Measurements from ENCODE around the gene ATP4A. TPM values are rescaled to one million over a fixed set of nuclear protein-coding genes. Genes with fewer than 3 reads are reported as not detected.
"Not testable (repeated sequence)": the region's sequence is repeated elsewhere in the genome, so short reads cannot be mapped to it uniquely, and the experiment has no call there.

The ATP4A gene
- total and polyA plus RNA-seq, 8 donors: 9.8 to 890 (median 301) TPM

GRCh38 chr19:35609851-35610353 is 46.4 kb upstream of the ATP4A start:
- Histone ChIP-seq H3K36me3 (peaks cover 0 to 3% (median 1%) of the 10 kb centered on the region in 4 donors), H3K4me1 (peaks cover 10 to 18% (median 15%) of the 10 kb centered on the region in 4 donors), H3K9me3 (peaks cover 0 to 21% (median 4%) of the 10 kb centered on the region in 4 donors), H3K4me3 (no peak overlapping the region), H3K27me3 (no peaks in the 10 kb centered on the region), H3K27ac (no peak overlapping the region)
- TF ChIP-seq POLR2AphosphoS5 (IDR thresholded peaks at IDR 0.05) (no peak), EP300 (IDR thresholded peaks at IDR 0.05) (no peak), CTCF (IDR thresholded peaks at IDR 0.05) (no peak), POLR2A (IDR thresholded peaks at IDR 0.05) (no peak)
- intact Hi-C loops (cut with DNase I; ENCODE audit: low total_unique reads): no loop called here
- 58 to 82% (median 66%) methylated on average over 5 to 6 of the region's 6 CpGs for WGBS, 5 donors
- DNase-seq: no peak

- TF ChIP-seq POLR2A (IDR thresholded peaks at IDR 0.05): no peak
- TF ChIP-seq CTCF (IDR thresholded peaks at IDR 0.05): no peak
- no peak for TF ChIP-seq POLR2AphosphoS5 (IDR thresholded peaks at IDR 0.05)
- TF ChIP-seq EP300 (IDR thresholded peaks at IDR 0.05): no peak
- no peaks in the 10 kb centered on the region for H3K36me3 ChIP-seq
- intact Hi-C loops (cut with DNase I; ENCODE audit: low total_unique reads): no loop called here
- DNase-seq: no peak
- H3K27ac ChIP-seq: no peak overlapping the region
- 76 to 90% (median 77%) methylated on average over 2 of the region's 2 CpGs for WGBS, 5 donors
- no peaks in the 10 kb centered on the region for H3K27me3 ChIP-seq
- no peak overlapping the region for H3K4me3 ChIP-seq
- H3K4me1 ChIP-seq: peaks cover 9 to 13% (median 12%) of the 10 kb centered on the region in 4 donors
- peaks cover 0 to 21% (median 4%) of the 10 kb centered on the region in 4 donors for H3K9me3 ChIP-seq
Measured at GRCh38 chr19:35608251-35608650, 44.8 kb upstream of the ATP4A start.

GRCh38 chr19:35607661-35608060 is 44.2 kb upstream of the ATP4A start:
- WGBS, 5 donors: 67 to 82% (median 71%) methylated on average over 3 of the region's 3 CpGs
- no peak for DNase-seq
- Histone ChIP-seq H3K4me1 (peaks cover 4 to 7% (median 7%) of the 10 kb centered on the region in 4 donors), H3K27me3 (no peaks in the 10 kb centered on the region), H3K4me3 (no peak overlapping the region), H3K9me3 (peaks cover 0 to 21% (median 4%) of the 10 kb centered on the region in 4 donors), H3K36me3 (no peaks in the 10 kb centered on the region), H3K27ac (no peak overlapping the region)
- intact Hi-C loops (cut with DNase I; ENCODE audit: low total_unique reads): no loop called here
- TF ChIP-seq POLR2AphosphoS5 (IDR thresholded peaks at IDR 0.05) (no peak), EP300 (IDR thresholded peaks at IDR 0.05) (no peak), CTCF (IDR thresholded peaks at IDR 0.05) (no peak), POLR2A (IDR thresholded peaks at IDR 0.05) (no peak)

GRCh38 chr19:35607170-35607569 is 43.7 kb upstream of the ATP4A start:
- WGBS, 5 donors: 84 to 92% (median 88%) methylated on average over 8 of the region's 8 CpGs
- intact Hi-C loops (cut with DNase I; ENCODE audit: low total_unique reads); H3K27me3 ChIP-seq: not testable (repeated sequence)

GRCh38 chr19:35604436-35604835 is 41.0 kb upstream of the ATP4A start:
- H3K4me1 ChIP-seq; H3K27me3 ChIP-seq; H3K27ac ChIP-seq; H3K4me3 ChIP-seq; DNase-seq; intact Hi-C loops (cut with DNase I; ENCODE audit: low total_unique reads); H3K36me3 ChIP-seq: not testable (repeated sequence)
- 76 to 87% (median 85%) methylated on average over 4 of the region's 4 CpGs for WGBS, 5 donors
- H3K9me3 ChIP-seq: peaks cover 0 to 21% (median 4%) of the 10 kb centered on the region in 4 donors

More at GRCh38 chr19:35607170-35607569, 43.7 kb upstream of the ATP4A start:
- H3K9me3 ChIP-seq: peaks cover 0 to 21% (median 4%) of the 10 kb centered on the region in 4 donors
- H3K36me3 ChIP-seq, DNase-seq, H3K27ac ChIP-seq, H3K4me3 ChIP-seq, H3K4me1 ChIP-seq: not testable (repeated sequence)

All from stomach (tissue), 9 donors.